ENCODE results near the gene IL36A. TPM values are rescaled to one million over a fixed set of nuclear protein-coding genes. Genes with fewer than 3 reads are reported as not detected.

Gene IL36A
- total RNA-seq, 1 experiment from 2014 or later: not detected

DNA sequence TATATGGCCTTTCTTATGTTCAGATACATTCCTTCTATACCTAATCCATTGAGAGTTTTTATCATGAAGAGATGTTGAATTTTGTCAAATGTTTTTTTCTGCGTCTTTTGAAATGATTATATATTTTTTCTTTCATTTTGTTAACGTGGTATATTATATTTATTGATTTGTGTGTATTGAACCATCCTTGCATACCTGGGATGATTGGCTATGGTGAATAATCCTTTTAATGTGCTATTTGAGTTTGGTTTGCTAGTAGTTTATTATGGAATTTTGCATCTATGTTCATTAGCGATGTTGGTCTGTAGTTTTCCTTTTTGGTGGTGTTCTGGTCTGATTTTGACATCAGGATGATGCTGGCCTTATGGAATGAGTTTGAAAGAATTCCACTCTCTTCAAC, 15.6 kb upstream of the IL36A start:
- Histone ChIP-seq H3K27me3 (ENCODE audit: control insufficient read depth, insufficient read depth, low read length) (no peaks in the 10 kb centered on the region), H3K27ac (ENCODE audit: low read length) (no peak overlapping the region), H3K4me1 (ENCODE audit: control insufficient read depth, insufficient read depth, low read length) (no peaks in the 10 kb centered on the region), H3K4me3 (ENCODE audit: low read depth in 2 of 2, low read length in 2 of 2) (no peak overlapping the region), H3K9me3 (ENCODE audit: control insufficient read depth, insufficient read depth, low read depth, low read length) (no peaks in the 10 kb centered on the region), H3K36me3 (ENCODE audit: control insufficient read depth, insufficient read depth, low read length) (no peaks in the 10 kb centered on the region)
- in situ Hi-C loops (cut with HindIII; ENCODE audit: low pct_unique_long_range_greater_than_20kb, low sequenced_read_pairs) (no loop called here), intact Hi-C loops (cut with micrococcal nuclease; ENCODE audit: unreplicated experiment) (no loop called here)
- TF ChIP-seq, protein P1, sequence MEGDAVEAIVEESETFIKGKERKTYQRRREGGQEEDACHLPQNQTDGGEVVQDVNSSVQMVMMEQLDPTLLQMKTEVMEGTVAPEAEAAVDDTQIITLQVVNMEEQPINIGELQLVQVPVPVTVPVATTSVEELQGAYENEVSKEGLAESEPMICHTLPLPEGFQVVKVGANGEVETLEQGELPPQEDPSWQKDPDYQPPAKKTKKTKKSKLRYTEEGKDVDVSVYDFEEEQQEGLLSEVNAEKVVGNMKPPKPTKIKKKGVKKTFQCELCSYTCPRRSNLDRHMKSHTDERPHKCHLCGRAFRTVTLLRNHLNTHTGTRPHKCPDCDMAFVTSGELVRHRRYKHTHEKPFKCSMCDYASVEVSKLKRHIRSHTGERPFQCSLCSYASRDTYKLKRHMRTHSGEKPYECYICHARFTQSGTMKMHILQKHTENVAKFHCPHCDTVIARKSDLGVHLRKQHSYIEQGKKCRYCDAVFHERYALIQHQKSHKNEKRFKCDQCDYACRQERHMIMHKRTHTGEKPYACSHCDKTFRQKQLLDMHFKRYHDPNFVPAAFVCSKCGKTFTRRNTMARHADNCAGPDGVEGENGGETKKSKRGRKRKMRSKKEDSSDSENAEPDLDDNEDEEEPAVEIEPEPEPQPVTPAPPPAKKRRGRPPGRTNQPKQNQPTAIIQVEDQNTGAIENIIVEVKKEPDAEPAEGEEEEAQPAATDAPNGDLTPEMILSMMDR (IDR thresholded peaks at IDR 0.05): no peak
- TF ChIP-seq POLR2AphosphoS5 (IDR thresholded peaks at IDR 0.05; ENCODE audit: low read depth, low read length) (no peak), TCF7L2 (IDR thresholded peaks at IDR 0.05; ENCODE audit: low read depth, low read length) (no peak)
- no peak for ATAC-seq
- BruUV-seq (replicated peaks): no TSS peak
- no peak for DNase-seq (ENCODE audit: low read depth, low spot score)
- POLR2A ChIA-PET: no interaction called here
- CTCF ChIA-PET: no interaction called here

DNA sequence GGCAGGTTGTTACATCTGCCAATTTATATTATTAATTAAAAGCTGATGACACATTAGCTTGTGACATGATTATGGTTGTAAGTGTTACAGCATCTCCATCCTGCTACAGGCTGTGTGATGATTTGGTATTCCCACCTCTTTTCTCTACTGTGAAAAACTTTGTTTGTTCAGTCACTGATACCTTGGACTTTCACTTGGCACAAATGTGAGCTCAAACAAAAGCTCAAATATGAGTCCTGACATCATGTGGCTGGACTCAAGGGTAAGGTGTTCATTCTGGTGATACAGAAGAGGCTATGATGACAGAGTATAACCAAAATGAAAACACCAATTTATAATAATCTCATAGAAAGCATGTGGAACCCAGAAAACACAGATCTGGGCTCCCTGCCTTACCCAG, 11.4 kb upstream of the IL36A start:
- Histone ChIP-seq H3K27me3 (ENCODE audit: control insufficient read depth, insufficient read depth, low read length) (no peaks in the 10 kb centered on the region), H3K4me3 (ENCODE audit: low read depth in 2 of 2, low read length in 2 of 2) (no peak overlapping the region), H3K27ac (ENCODE audit: low read length) (no peak overlapping the region), H3K9me3 (ENCODE audit: control insufficient read depth, insufficient read depth, low read depth, low read length) (no peaks in the 10 kb centered on the region), H3K36me3 (ENCODE audit: control insufficient read depth, insufficient read depth, low read length) (no peaks in the 10 kb centered on the region), H3K4me1 (ENCODE audit: control insufficient read depth, insufficient read depth, low read length) (no peaks in the 10 kb centered on the region)
- POLR2A ChIA-PET: no interaction called here
- DNase-seq (ENCODE audit: low read depth, low spot score) (no peak), ATAC-seq (no peak)
- TF ChIP-seq TCF7L2 (IDR thresholded peaks at IDR 0.05; ENCODE audit: low read depth, low read length): no peak
- no peak for TF ChIP-seq SIN3A (IDR thresholded peaks at IDR 0.05; ENCODE audit: borderline replicate concordance, insufficient read depth, low read depth, low read length)
- no peak for TF ChIP-seq POLR2AphosphoS5 (IDR thresholded peaks at IDR 0.05; ENCODE audit: low read depth, low read length)
- TF ChIP-seq, protein P1 (IDR thresholded peaks at IDR 0.05): no peak
- TF ChIP-seq, protein P2, sequence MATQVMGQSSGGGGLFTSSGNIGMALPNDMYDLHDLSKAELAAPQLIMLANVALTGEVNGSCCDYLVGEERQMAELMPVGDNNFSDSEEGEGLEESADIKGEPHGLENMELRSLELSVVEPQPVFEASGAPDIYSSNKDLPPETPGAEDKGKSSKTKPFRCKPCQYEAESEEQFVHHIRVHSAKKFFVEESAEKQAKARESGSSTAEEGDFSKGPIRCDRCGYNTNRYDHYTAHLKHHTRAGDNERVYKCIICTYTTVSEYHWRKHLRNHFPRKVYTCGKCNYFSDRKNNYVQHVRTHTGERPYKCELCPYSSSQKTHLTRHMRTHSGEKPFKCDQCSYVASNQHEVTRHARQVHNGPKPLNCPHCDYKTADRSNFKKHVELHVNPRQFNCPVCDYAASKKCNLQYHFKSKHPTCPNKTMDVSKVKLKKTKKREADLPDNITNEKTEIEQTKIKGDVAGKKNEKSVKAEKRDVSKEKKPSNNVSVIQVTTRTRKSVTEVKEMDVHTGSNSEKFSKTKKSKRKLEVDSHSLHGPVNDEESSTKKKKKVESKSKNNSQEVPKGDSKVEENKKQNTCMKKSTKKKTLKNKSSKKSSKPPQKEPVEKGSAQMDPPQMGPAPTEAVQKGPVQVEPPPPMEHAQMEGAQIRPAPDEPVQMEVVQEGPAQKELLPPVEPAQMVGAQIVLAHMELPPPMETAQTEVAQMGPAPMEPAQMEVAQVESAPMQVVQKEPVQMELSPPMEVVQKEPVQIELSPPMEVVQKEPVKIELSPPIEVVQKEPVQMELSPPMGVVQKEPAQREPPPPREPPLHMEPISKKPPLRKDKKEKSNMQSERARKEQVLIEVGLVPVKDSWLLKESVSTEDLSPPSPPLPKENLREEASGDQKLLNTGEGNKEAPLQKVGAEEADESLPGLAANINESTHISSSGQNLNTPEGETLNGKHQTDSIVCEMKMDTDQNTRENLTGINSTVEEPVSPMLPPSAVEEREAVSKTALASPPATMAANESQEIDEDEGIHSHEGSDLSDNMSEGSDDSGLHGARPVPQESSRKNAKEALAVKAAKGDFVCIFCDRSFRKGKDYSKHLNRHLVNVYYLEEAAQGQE (IDR thresholded peaks at IDR 0.05; ENCODE audit: insufficient read depth in 1 of 2, low read depth in 2 of 2, low read length in 1 of 2): no peak
- CTCF ChIA-PET: interaction anchor here (0.5 kb wide), 1 partner anchor 898 kb away, joined by 5 read pairs; no protein-coding TSS in a partner anchor
- intact Hi-C loops (cut with micrococcal nuclease; ENCODE audit: unreplicated experiment) (no loop called here), in situ Hi-C loops (cut with HindIII; ENCODE audit: low pct_unique_long_range_greater_than_20kb, low sequenced_read_pairs) (no loop called here)
- no TSS peak for BruUV-seq (replicated peaks)

Data from Panc1 (cell line).